HepG2 (cell line): ENCODE data around the gene ANTKMT. TPM values are rescaled to one million over a fixed set of nuclear protein-coding genes. Genes with fewer than 3 reads are reported as not detected.
A peak's percentile ranks its signal among the peaks of the same experiment; 100 is the strongest.
"Not testable (repeated sequence)": the region's sequence is repeated elsewhere in the genome, so short reads cannot be mapped to it uniquely, and the experiment has no call there.

Experiments used
- CEBPB ChIP-seq: IDR thresholded peaks from 2 replicates; pipeline ENCODE4 v1.6.1; 2011; ENCODE audit warnings: low read depth, low read length, improper control_type of control experiment, borderline replicate concordance
- CREB1 ChIP-seq, 2 experiments: fragments of 450-650 bp in 1 of 2; IDR thresholded peaks; 2 replicates each; pipeline ENCODE4 v1.6.1; 2016 to 2017; ENCODE audit warnings: control low read depth in 1 of 2, mild to moderate bottlenecking in 1 of 2, missing compliant biosample characterization in 1 of 2, missing genetic modification characterization in 1 of 2
- CTCF ChIP-seq: sonication (generic); formaldehyde crosslinking; IDR thresholded peaks from 2 replicates; pipeline ENCODE4 v1.5.0; 2020; ENCODE audit warnings: mild to moderate bottlenecking, missing genetic modification reagents, moderate library complexity
- ELF3 ChIP-seq: IDR thresholded peaks from 2 replicates; pipeline ENCODE4 v1.6.1; 2016; ENCODE audit warnings: missing genetic modification reagents, missing compliant biosample characterization
- FOXA1 ChIP-seq, 2 experiments: fragments of 450-650 bp in 1 of 2; sonication (generic) in 1 of 2; formaldehyde crosslinking in 1 of 2; IDR thresholded peaks; 2 replicates each; pipeline versions ENCODE4 v1.4.0 to v1.6.1; 2016 to 2020; ENCODE audit warnings: missing genetic modification reagents in 1 of 2
- FOXA3 ChIP-seq: IDR thresholded peaks from 2 replicates; pipeline ENCODE4 v1.6.1; 2016; ENCODE audit warnings: missing genetic modification reagents, missing compliant biosample characterization
- GATAD2A ChIP-seq: IDR thresholded peaks from 2 replicates; pipeline ENCODE4 v1.6.1; 2016
- HDAC1 ChIP-seq: sonication (generic); formaldehyde crosslinking; IDR thresholded peaks from 2 replicates; pipeline ENCODE4 v1.5.1; 2020; ENCODE audit warnings: mild to moderate bottlenecking, missing genetic modification reagents
- HDAC2 ChIP-seq: sonication (generic); formaldehyde crosslinking; IDR thresholded peaks from 2 replicates; pipeline ENCODE4 v1.4.0; 2020; ENCODE audit warnings: missing genetic modification reagents
- HMGXB4 ChIP-seq, 2 experiments: sonication (generic) in 1 of 2; formaldehyde crosslinking in 1 of 2; IDR thresholded peaks; 2 replicates each; pipeline versions ENCODE4 v1.4.0 to v1.6.1; 2018 to 2020; ENCODE audit warnings: missing genetic modification reagents in 2 of 2, borderline replicate concordance in 1 of 2, low read depth in 1 of 2, mild to moderate bottlenecking in 1 of 2, missing biosample characterization in 1 of 2
- JUND ChIP-seq: sonication (generic); formaldehyde crosslinking; IDR thresholded peaks from 2 replicates; pipeline ENCODE4 v1.8.0; 2022; ENCODE audit warnings: mild to moderate bottlenecking, missing genetic modification reagents
- KAT8 ChIP-seq: IDR thresholded peaks from 2 replicates; pipeline ENCODE4 v1.6.1; 2016; ENCODE audit warnings: missing genetic modification reagents, missing compliant biosample characterization
- KDM1A ChIP-seq: IDR thresholded peaks from 2 replicates; pipeline ENCODE4 v1.6.1; 2016; ENCODE audit warnings: missing compliant biosample characterization
- MIXL1 ChIP-seq: IDR thresholded peaks from 2 replicates; pipeline ENCODE4 v1.6.1; 2016
- NR2F6 ChIP-seq, 2 experiments: IDR thresholded peaks; 2 replicates each; pipeline ENCODE4 v1.6.1; 2016; ENCODE audit warnings: antibody characterized with exemption in 1 of 2, mild to moderate bottlenecking in 1 of 2
- PHF21A ChIP-seq: sonication (generic); formaldehyde crosslinking; IDR thresholded peaks from 2 replicates; pipeline ENCODE4 v1.5.0; 2020; ENCODE audit warnings: mild to moderate bottlenecking, missing genetic modification reagents
- RXRB ChIP-seq: IDR thresholded peaks from 2 replicates; pipeline ENCODE4 v1.6.1; 2016; ENCODE audit warnings: borderline replicate concordance, missing genetic modification reagents, missing compliant biosample characterization
- SAP130 ChIP-seq: IDR thresholded peaks from 2 replicates; pipeline ENCODE4 v1.6.1; 2016; ENCODE audit warnings: low read depth
- SP5 ChIP-seq: IDR thresholded peaks from 2 replicates; pipeline ENCODE4 v1.6.1; 2016; ENCODE audit warnings: low read depth, borderline replicate concordance
- ZGPAT ChIP-seq: IDR thresholded peaks from 2 replicates; pipeline ENCODE4 v1.6.1; 2016; ENCODE audit warnings: mild to moderate bottlenecking
- ZNF263 ChIP-seq: sonication (generic); formaldehyde crosslinking; IDR thresholded peaks from 2 replicates; pipeline ENCODE4 v1.4.0; 2020; ENCODE audit warnings: missing genetic modification reagents
- ZNF614 ChIP-seq: IDR thresholded peaks from 2 replicates; pipeline ENCODE4 v1.6.1; 2018; ENCODE audit warnings: missing biosample characterization, missing genetic modification reagents, inconsistent platforms, borderline replicate concordance
- ZNF629 ChIP-seq: sonication (generic); formaldehyde crosslinking; conservative IDR thresholded peaks from 2 replicates; pipeline ENCODE4 v1.5.0; 2020; ENCODE audit warnings: missing genetic modification reagents
- polyA plus RNA-seq, 8 experiments: library from polyadenylated mRNA; depleted of rRNA in 3 of 8; stranded (reverse) in 7 of 8; unstranded in 1 of 8; fragments of >200 nt; fragmentation: Illumina TruSeq in 4 of 8; extraction: Trizol in 4 of 8; gene quantifications; 2 replicates each; pipeline versions ENCODE4 v1.2.1 to v1.2.3, GENCODE V29; 2011 to 2016; ENCODE audit warnings: low read depth in 4 of 8, missing spikeins in 1 of 8, mixed read lengths in 1 of 8; ENCODE audit not compliant: insufficient read depth in 1 of 8
- total RNA-seq, 5 experiments: library from RNA; depleted of rRNA; stranded (reverse); fragments of >200 nt; fragmentation: Illumina TruSeq; extraction: Trizol; gene quantifications; 2 replicates each; pipeline ENCODE4 v1.2.3, GENCODE V29; 2016; ENCODE audit warnings: low read depth in 1 of 5

Gene ANTKMT
- total and polyA plus RNA-seq, 2 of the 13 experiments (the other 11 are each of a cell fraction or from before 2014, with no cell fraction given) = 7.5 to 47.8 TPM

GRCh38 chr16:712740-713250, 8.2 kb upstream of the ANTKMT start (continued):
- TF ChIP-seq CTCF (CRISPR knock-in tag) = peak; percentile 81
- peak; percentile 73; the same call in 1 of the 2 replicates for TF ChIP-seq KDM1A
- peak; percentile 37; the same call in 1 of the 2 replicates for TF ChIP-seq SP5
- TF ChIP-seq JUND = 0 out of 2 replicates have a peak, but pooled peaks have one; percentile 51
- peak in 1 of 2 experiments; percentile 41; a peak in 2 of 4 replicates for TF ChIP-seq HMGXB4 (CRISPR knock-in tag; IDR thresholded peaks at IDR 0.05; ENCODE audit: borderline replicate concordance in 1 of 2, low read depth in 1 of 2)
- TF ChIP-seq NR2F6 (IDR thresholded peaks at IDR 0.05); CREB1 (CRISPR knock-in tag; IDR thresholded peaks at IDR 0.05); FOXA1 (IDR thresholded peaks at IDR 0.05): not testable (repeated sequence)
- 0 out of 2 replicates have a peak, but pooled peaks have one; percentile 20 for TF ChIP-seq NR2F6 (CRISPR knock-in tag; IDR thresholded peaks at IDR 0.05)
- TF ChIP-seq RXRB (CRISPR knock-in tag) = peak; percentile 27; the same call in 1 of the 2 replicates
- TF ChIP-seq PHF21A = peak; percentile 58; the same call in 1 of the 2 replicates
- TF ChIP-seq ZGPAT (CRISPR knock-in tag) = peak; percentile 67; the same call in 1 of the 2 replicates
- TF ChIP-seq HDAC2 (CRISPR knock-in tag) = peak; percentile 57; the same call in 1 of the 2 replicates
- TF ChIP-seq GATAD2A (CRISPR knock-in tag) = 0 out of 2 replicates have a peak, but pooled peaks have one; percentile 18
- peak; percentile 72; the same call in 1 of the 2 replicates for TF ChIP-seq SAP130 (CRISPR knock-in tag)
- TF ChIP-seq MIXL1 (CRISPR knock-in tag) = 0 out of 2 replicates have a peak, but pooled peaks have one; percentile 29
- peak; percentile 41; the same call in 1 of the 2 replicates for TF ChIP-seq FOXA3 (CRISPR knock-in tag)
- 0 out of 2 replicates have a peak, but pooled peaks have one; percentile 10 for TF ChIP-seq CREB1 (IDR thresholded peaks at IDR 0.05)
- TF ChIP-seq ZNF263 = peak; percentile 37; the same call in 1 of the 2 replicates
- TF ChIP-seq ZNF629 (CRISPR knock-in tag) = 0 out of 2 replicates have a peak, but pooled peaks have one; percentile 4
- 0 out of 2 replicates have a peak, but pooled peaks have one; percentile 45 for TF ChIP-seq KAT8 (CRISPR knock-in tag)
- TF ChIP-seq FOXA1 (CRISPR knock-in tag; IDR thresholded peaks at IDR 0.05) = peak; percentile 3; the same call in 1 of the 2 replicates
- peak; percentile 81 for TF ChIP-seq CEBPB
- peak; percentile 45; the same call in 1 of the 2 replicates for TF ChIP-seq HDAC1 (CRISPR knock-in tag)
- peak; percentile 86; the same call in 1 of the 2 replicates for TF ChIP-seq ZNF614 (CRISPR knock-in tag)
- peak; percentile 29; the same call in 1 of the 2 replicates for TF ChIP-seq ELF3
- TF ChIP-seq, all 625 proteins: peak for 77; not testable (repeated sequence) for 548
